Endometrial microvascular endothelial cells (primary cell): ENCODE measurements around the gene ABCG1. TPM values are rescaled to one million over a fixed set of nuclear protein-coding genes. Genes with fewer than 3 reads are reported as not detected.

ENCODE experiments used
- in situ Hi-C: cut with HindIII; loops from 2 replicates; pipeline ENCODE4 v1.10.0; 2017; ENCODE audit warnings: low sequenced_read_pairs, low pct_unique_long_range_greater_than_20kb; ENCODE audit errors: inconsistent ontology term
- total RNA-seq: library from RNA; depleted of rRNA; stranded (reverse); fragments of >200 nt; gene quantifications from one replicate; pipeline ENCODE4 v1.2.3, GENCODE V29; 2015; ENCODE audit errors: inconsistent ontology term

Gene ABCG1
- total RNA-seq, 1 donor from 2014 or later, result 6.0 TPM

GRCh38 chr21:42258150-42258884 lies 39.4 kb downstream of the ABCG1 start:
- in situ Hi-C loops, result no loop called here

- in situ Hi-C loops, result no loop called here
These were observed 40.0 kb downstream of the ABCG1 start for GRCh38 chr21:42258885-42259407.

GRCh38 chr21:42260121-42260520 lies 41.2 kb downstream of the ABCG1 start:
- in situ Hi-C loops, result no loop called here

- in situ Hi-C loops, result no loop called here
These were observed 42.9 kb downstream of the ABCG1 start for GRCh38 chr21:42261829-42262200.

- in situ Hi-C loops, result no loop called here
These were observed 43.9 kb downstream of the ABCG1 start for GRCh38 chr21:42262831-42263231.

- in situ Hi-C loops, result no loop called here
These were observed 44.7 kb downstream of the ABCG1 start for GRCh38 chr21:42263591-42264131.

- in situ Hi-C loops, result no loop called here
These were observed 45.6 kb downstream of the ABCG1 start for GRCh38 chr21:42264245-42265195.

GRCh38 chr21:42265231-42265812 lies 46.4 kb downstream of the ABCG1 start:
- in situ Hi-C loops, result no loop called here

- in situ Hi-C loops, result no loop called here
These were observed 48.1 kb downstream of the ABCG1 start for GRCh38 chr21:42266971-42267556.

GRCh38 chr21:42269386-42269785 lies 50.4 kb downstream of the ABCG1 start:
- in situ Hi-C loops, result no loop called here

- in situ Hi-C loops, result no loop called here
These were observed 52.1 kb downstream of the ABCG1 start for GRCh38 chr21:42271065-42271464.

GRCh38 chr21:42272109-42272962 lies 53.4 kb downstream of the ABCG1 start:
- in situ Hi-C loops, result no loop called here

GRCh38 chr21:42272984-42273600 lies 54.2 kb downstream of the ABCG1 start:
- in situ Hi-C loops, result no loop called here

- in situ Hi-C loops, result no loop called here
These were observed 57.1 kb downstream of the ABCG1 start for GRCh38 chr21:42276076-42276475.

GRCh38 chr21:42276526-42277154 lies 57.7 kb downstream of the ABCG1 start:
- in situ Hi-C loops, result no loop called here

- in situ Hi-C loops, result no loop called here
These were observed 58.7 kb downstream of the ABCG1 start for GRCh38 chr21:42277593-42277992.

- in situ Hi-C loops, result no loop called here
These were observed 59.7 kb downstream of the ABCG1 start for GRCh38 chr21:42278451-42279149.
